Neural cell (in vitro differentiated cells): ENCODE results near the gene UROC1. TPM values are rescaled to one million over a fixed set of nuclear protein-coding genes. Genes with fewer than 3 reads are reported as not detected.

Experiments used
- H2AFZ ChIP-seq: fragments of 200-600, 300-800 bp; sonication (generic), shearing (Covaris generic); 2 replicates; pipeline ENCODE4 v1.6.0; 2014; ENCODE audit warnings: low read depth, mild to moderate bottlenecking, antibody characterized with exemption, low read length, moderate library complexity
- H3F3A ChIP-seq: fragments of 200-600 bp; shearing (Covaris generic); 2 replicates; pipeline ENCODE4 v1.6.1; 2016; ENCODE audit warnings: mild to moderate bottlenecking, moderate library complexity, mixed read lengths, antibody characterized with exemption, low read length; ENCODE audit not compliant: insufficient read depth, poor library complexity, severe bottlenecking
- H3K27ac ChIP-seq: fragments of 200-600, 300-800 bp; sonication (generic), shearing (Covaris generic); 2 replicates; pipeline ENCODE4 v1.5.1; 2014; ENCODE audit warnings: mild to moderate bottlenecking, low read length, moderate library complexity
- H3K27me3 ChIP-seq: fragments of 300-800, 200-600 bp; sonication (generic), shearing (Covaris generic); 2 replicates; pipeline ENCODE4 v1.6.0; 2014; ENCODE audit warnings: mild to moderate bottlenecking, low read depth, low read length, moderate library complexity; ENCODE audit not compliant: insufficient read depth
- H3K36me3 ChIP-seq: fragments of 300-800, 200-600 bp; sonication (generic), shearing (Covaris generic); 2 replicates; pipeline ENCODE4 v1.5.1; 2014; ENCODE audit warnings: mild to moderate bottlenecking, antibody characterized with exemption, low read length, moderate library complexity; ENCODE audit not compliant: insufficient read depth
- H3K4me2 ChIP-seq: fragments of 300-800, 200-600 bp; sonication (generic), shearing (Covaris generic); 2 replicates; pipeline ENCODE4 v1.6.0; 2014; ENCODE audit warnings: mild to moderate bottlenecking, low read length
- H3K4me3 ChIP-seq: fragments of 300-800, 200-600 bp; sonication (generic), shearing (Covaris generic); 2 replicates; pipeline ENCODE4 v1.5.1; 2014; ENCODE audit warnings: mild to moderate bottlenecking, low read length, moderate library complexity
- H3K79me2 ChIP-seq: fragments of 200-600 bp; shearing (Covaris generic); replicated peaks from 2 replicates; pipeline ENCODE4 v1.6.0; 2014; ENCODE audit warnings: mild to moderate bottlenecking, low read length, moderate library complexity; ENCODE audit not compliant: insufficient read depth
- H3K9ac ChIP-seq: fragments of 300-800, 200-600 bp; sonication (generic), shearing (Covaris generic); 2 replicates; pipeline ENCODE4 v1.6.1; 2016; ENCODE audit warnings: mild to moderate bottlenecking, low read length, mixed read lengths
- H3K9me2 ChIP-seq: fragments of 200-600 bp; shearing (Covaris generic); 2 replicates; pipeline ENCODE4 v1.6.1; 2016; ENCODE audit warnings: mild to moderate bottlenecking, low read length, mixed read lengths; ENCODE audit not compliant: insufficient read depth
- H3K9me3 ChIP-seq: fragments of 200-600, 300-800 bp; sonication (generic), shearing (Covaris generic); 2 replicates; pipeline ENCODE4 v1.6.1; 2016; ENCODE audit warnings: mild to moderate bottlenecking, mixed run types, low read length, moderate library complexity, mixed read lengths
- H4K20me1 ChIP-seq: fragments of 200-600 bp; shearing (Covaris generic); 2 replicates; pipeline ENCODE4 v1.6.1; 2016; ENCODE audit warnings: mild to moderate bottlenecking, mixed run types; ENCODE audit not compliant: insufficient read depth
- EP300 ChIP-seq: fragments of 450-650 bp; conservative IDR thresholded peaks from 2 replicates; pipeline ENCODE4 v1.6.1; 2014; ENCODE audit warnings: antibody characterized with exemption, mild to moderate bottlenecking, moderate library complexity; ENCODE audit not compliant: poor library complexity, severe bottlenecking
- EZH2 ChIP-seq: fragments of 200-600, 300-800 bp; shearing (Covaris generic), sonication (generic); IDR thresholded peaks from 2 replicates; pipeline ENCODE4 v1.6.1; 2014; ENCODE audit warnings: antibody characterized with exemption, low read length, borderline replicate concordance, mild to moderate bottlenecking; ENCODE audit not compliant: insufficient read depth, poor library complexity, severe bottlenecking
- MXI1 ChIP-seq: fragments of 450-650 bp; conservative IDR thresholded peaks from 2 replicates; pipeline ENCODE4 v1.6.1; 2014; ENCODE audit warnings: antibody characterized with exemption, mild to moderate bottlenecking; ENCODE audit not compliant: poor library complexity, severe bottlenecking
- POLR2AphosphoS5 ChIP-seq: IDR thresholded peaks from 2 replicates; pipeline ENCODE4 v1.6.1; 2012
- RAD21 ChIP-seq: fragments of 450-650 bp; conservative IDR thresholded peaks from 2 replicates; pipeline ENCODE4 v1.6.1; 2014; ENCODE audit warnings: antibody characterized with exemption, mild to moderate bottlenecking, moderate library complexity
- SMC3 ChIP-seq: fragments of 450-650 bp; conservative IDR thresholded peaks from 2 replicates; pipeline ENCODE4 v1.6.1; 2014; ENCODE audit warnings: antibody characterized with exemption, mild to moderate bottlenecking, moderate library complexity; ENCODE audit not compliant: poor library complexity
- TAF1 ChIP-seq: IDR thresholded peaks from 2 replicates; pipeline ENCODE4 v1.6.1; 2012; ENCODE audit warnings: low read depth
- polyA plus RNA-seq: library from polyadenylated mRNA; depleted of rRNA; stranded (reverse); fragments of >200 nt; gene quantifications from 2 replicates; pipeline ENCODE4 v1.2.3, GENCODE V29; 2014
- TF ChIP-seq, protein P1 (sequence below): IDR thresholded peaks from 2 replicates; pipeline ENCODE4 v1.6.1; 2012; ENCODE audit warnings: borderline replicate concordance
- TF ChIP-seq, protein P2 (sequence below): fragments of 450-650 bp; IDR thresholded peaks from 2 replicates; pipeline ENCODE4 v1.5.1; 2014; ENCODE audit warnings: antibody characterized with exemption, mild to moderate bottlenecking, moderate library complexity; ENCODE audit not compliant: poor library complexity, severe bottlenecking

Gene UROC1
- polyA plus RNA-seq, 1 donor from 2014 or later = not detected

DNA sequence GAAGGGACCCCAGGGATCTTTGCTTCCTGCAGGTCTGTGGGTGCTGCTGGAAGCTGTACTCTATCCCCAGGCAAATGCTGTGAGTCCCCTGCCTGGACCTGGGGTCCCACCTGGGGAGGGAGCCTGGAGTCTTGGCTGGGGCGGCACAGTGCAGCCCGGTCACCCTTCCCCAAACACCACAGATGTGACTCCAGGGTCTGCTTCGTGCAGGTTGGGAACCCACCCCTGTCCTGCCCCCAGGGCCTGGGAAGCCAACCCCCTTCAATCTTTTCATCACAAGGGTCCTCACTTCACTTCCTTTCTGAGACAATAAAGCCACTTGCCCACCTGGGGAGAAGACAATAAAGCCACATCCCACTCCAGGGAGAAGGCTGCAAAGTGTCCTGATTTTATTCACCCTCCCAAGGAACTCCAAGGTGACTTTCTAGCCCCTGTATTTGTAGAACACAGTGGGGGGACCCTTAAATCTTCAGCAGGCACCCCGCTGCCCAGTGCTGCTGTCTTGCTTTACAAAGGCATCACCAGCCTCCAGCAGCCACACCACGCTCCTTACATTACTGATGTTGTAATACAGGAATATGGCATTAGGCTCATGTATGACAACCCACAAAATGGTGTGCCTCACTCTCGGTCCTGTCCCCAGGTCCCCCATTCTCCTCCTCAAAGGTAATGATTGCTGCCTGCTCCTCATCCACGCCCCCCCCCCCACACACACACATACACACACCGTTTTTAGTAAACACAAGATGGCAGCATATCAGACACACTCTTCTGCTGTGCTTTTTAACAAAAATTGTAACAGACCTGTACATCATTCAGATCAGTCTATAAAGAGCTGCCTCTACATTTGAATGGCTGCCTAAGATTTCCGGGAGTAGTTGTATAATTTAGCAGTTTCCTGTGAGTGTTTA is 31.2 kb upstream of the UROC1 start:
- H3K27ac ChIP-seq = no peak overlapping the region
- no peaks in the 10 kb centered on the region for H3K9me2 ChIP-seq
- no peak overlapping the region for H3K4me3 ChIP-seq
- H4K20me1 ChIP-seq = no peaks in the 10 kb centered on the region
- H3F3A ChIP-seq = no peaks in the 10 kb centered on the region
- TF ChIP-seq RAD21 (no peak), SMC3 (peak; percentile 18), MXI1 (no peak), EZH2 (no peak)
- TF ChIP-seq, protein P1, sequence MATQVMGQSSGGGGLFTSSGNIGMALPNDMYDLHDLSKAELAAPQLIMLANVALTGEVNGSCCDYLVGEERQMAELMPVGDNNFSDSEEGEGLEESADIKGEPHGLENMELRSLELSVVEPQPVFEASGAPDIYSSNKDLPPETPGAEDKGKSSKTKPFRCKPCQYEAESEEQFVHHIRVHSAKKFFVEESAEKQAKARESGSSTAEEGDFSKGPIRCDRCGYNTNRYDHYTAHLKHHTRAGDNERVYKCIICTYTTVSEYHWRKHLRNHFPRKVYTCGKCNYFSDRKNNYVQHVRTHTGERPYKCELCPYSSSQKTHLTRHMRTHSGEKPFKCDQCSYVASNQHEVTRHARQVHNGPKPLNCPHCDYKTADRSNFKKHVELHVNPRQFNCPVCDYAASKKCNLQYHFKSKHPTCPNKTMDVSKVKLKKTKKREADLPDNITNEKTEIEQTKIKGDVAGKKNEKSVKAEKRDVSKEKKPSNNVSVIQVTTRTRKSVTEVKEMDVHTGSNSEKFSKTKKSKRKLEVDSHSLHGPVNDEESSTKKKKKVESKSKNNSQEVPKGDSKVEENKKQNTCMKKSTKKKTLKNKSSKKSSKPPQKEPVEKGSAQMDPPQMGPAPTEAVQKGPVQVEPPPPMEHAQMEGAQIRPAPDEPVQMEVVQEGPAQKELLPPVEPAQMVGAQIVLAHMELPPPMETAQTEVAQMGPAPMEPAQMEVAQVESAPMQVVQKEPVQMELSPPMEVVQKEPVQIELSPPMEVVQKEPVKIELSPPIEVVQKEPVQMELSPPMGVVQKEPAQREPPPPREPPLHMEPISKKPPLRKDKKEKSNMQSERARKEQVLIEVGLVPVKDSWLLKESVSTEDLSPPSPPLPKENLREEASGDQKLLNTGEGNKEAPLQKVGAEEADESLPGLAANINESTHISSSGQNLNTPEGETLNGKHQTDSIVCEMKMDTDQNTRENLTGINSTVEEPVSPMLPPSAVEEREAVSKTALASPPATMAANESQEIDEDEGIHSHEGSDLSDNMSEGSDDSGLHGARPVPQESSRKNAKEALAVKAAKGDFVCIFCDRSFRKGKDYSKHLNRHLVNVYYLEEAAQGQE = no peak
- no peak overlapping the region for H3K4me2 ChIP-seq
- no peak overlapping the region for H3K9ac ChIP-seq
- no peaks in the 10 kb centered on the region for H3K79me2 ChIP-seq
- H3K27me3 ChIP-seq = no peaks in the 10 kb centered on the region
- H3K9me3 ChIP-seq = no peaks in the 10 kb centered on the region
- no peak overlapping the region for H2AFZ ChIP-seq
- H3K36me3 ChIP-seq = no peaks in the 10 kb centered on the region

DNA sequence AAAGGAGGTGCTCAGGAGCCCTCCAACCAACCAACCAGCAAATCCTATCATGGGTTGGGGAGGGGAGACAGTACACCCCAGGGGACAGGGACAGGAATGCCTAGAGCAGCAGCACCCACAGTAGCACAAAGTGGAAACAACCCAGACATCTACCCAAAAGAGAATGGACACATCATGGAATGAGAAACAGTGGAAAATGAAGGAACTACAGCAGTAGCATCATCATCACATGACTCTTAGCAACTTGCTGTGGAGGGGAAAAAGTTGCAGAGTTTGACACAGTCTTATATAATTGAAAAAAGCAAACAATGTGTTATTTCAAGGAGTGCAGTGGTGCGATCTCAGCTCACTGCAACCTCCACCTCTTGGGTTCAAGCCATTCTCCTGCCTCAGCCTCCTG is 30.1 kb upstream of the UROC1 start:
- H3K4me3 ChIP-seq = no peak overlapping the region
- H3K9me3 ChIP-seq = no peaks in the 10 kb centered on the region
- no peak overlapping the region for H3K4me2 ChIP-seq
- H3K27me3 ChIP-seq = no peaks in the 10 kb centered on the region
- no peak overlapping the region for H3K27ac ChIP-seq
- no peak overlapping the region for H2AFZ ChIP-seq
- no peaks in the 10 kb centered on the region for H3K9me2 ChIP-seq
- no peaks in the 10 kb centered on the region for H3K79me2 ChIP-seq
- no peaks in the 10 kb centered on the region for H3F3A ChIP-seq
- H3K36me3 ChIP-seq = no peaks in the 10 kb centered on the region
- TF ChIP-seq SMC3 = no peak
- TF ChIP-seq POLR2AphosphoS5 = no peak
- no peak for TF ChIP-seq RAD21
- no peak for TF ChIP-seq EP300
- TF ChIP-seq, protein P2, sequence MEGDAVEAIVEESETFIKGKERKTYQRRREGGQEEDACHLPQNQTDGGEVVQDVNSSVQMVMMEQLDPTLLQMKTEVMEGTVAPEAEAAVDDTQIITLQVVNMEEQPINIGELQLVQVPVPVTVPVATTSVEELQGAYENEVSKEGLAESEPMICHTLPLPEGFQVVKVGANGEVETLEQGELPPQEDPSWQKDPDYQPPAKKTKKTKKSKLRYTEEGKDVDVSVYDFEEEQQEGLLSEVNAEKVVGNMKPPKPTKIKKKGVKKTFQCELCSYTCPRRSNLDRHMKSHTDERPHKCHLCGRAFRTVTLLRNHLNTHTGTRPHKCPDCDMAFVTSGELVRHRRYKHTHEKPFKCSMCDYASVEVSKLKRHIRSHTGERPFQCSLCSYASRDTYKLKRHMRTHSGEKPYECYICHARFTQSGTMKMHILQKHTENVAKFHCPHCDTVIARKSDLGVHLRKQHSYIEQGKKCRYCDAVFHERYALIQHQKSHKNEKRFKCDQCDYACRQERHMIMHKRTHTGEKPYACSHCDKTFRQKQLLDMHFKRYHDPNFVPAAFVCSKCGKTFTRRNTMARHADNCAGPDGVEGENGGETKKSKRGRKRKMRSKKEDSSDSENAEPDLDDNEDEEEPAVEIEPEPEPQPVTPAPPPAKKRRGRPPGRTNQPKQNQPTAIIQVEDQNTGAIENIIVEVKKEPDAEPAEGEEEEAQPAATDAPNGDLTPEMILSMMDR = no peak
- TF ChIP-seq, protein P1 = no peak
- no peak for TF ChIP-seq EZH2
- TF ChIP-seq TAF1 = no peak
- no peak for TF ChIP-seq MXI1
- H4K20me1 ChIP-seq = no peaks in the 10 kb centered on the region
- no peak overlapping the region for H3K9ac ChIP-seq
